GM23338 (cell line): ENCODE results near the gene PCDHGA8.

ENCODE experiments used
- CREB1 ChIP-seq: fragments of 250-450 bp; sonication (Bioruptor Pico); IDR thresholded peaks from 2 replicates; pipeline ENCODE4 v1.5.0; 2020; ENCODE audit warnings: low read depth, mild to moderate bottlenecking, moderate library complexity
- EZH2 ChIP-seq: fragments of 200-600 bp; sonication (generic); IDR thresholded peaks from one replicate; pipeline ENCODE4 v1.8.0; 2017; ENCODE audit warnings: antibody characterized with exemption, mild to moderate bottlenecking, low read depth; ENCODE audit not compliant: unreplicated experiment
- EZH2phosphoT487 ChIP-seq: fragments of 200-600 bp; sonication (generic); IDR thresholded peaks from one replicate; pipeline ENCODE4 v1.8.1; 2018; ENCODE audit warnings: antibody characterized with exemption; ENCODE audit not compliant: unreplicated experiment
- JUNB ChIP-seq: IDR thresholded peaks from one replicate; pipeline ENCODE4 v1.6.1; 2016; ENCODE audit warnings: antibody characterized with exemption; ENCODE audit not compliant: unreplicated experiment
- NANOG ChIP-seq: IDR thresholded peaks from 2 replicates; pipeline ENCODE4 v1.6.1; 2016; ENCODE audit warnings: antibody characterized with exemption, borderline replicate concordance
- POLR2AphosphoS5 ChIP-seq: IDR thresholded peaks from 2 replicates; pipeline ENCODE4 v1.6.1; 2016; ENCODE audit warnings: antibody characterized with exemption, low read depth
- STAT1 ChIP-seq: IDR thresholded peaks from one replicate; pipeline ENCODE4 v1.6.1; 2016; ENCODE audit warnings: antibody characterized with exemption; ENCODE audit not compliant: unreplicated experiment
- ZNF331 ChIP-seq: fragments of 250-450 bp; sonication (Bioruptor Pico); IDR thresholded peaks from 2 replicates; pipeline ENCODE4 v1.5.0; 2020; ENCODE audit warnings: low read depth, mild to moderate bottlenecking, moderate library complexity
- TF ChIP-seq, protein P1 (sequence below), 2 experiments: fragments of 200-600 bp in 1 of 2; sonication (generic) in 1 of 2; conservative IDR thresholded peaks; 2 replicates each; pipeline versions ENCODE4 v1.5.1 to v1.6.1; 2016 to 2017; ENCODE audit warnings: antibody characterized with exemption in 2 of 2, low read depth in 2 of 2, mild to moderate bottlenecking in 2 of 2, moderate library complexity in 1 of 2
- TF ChIP-seq, protein P2 (sequence below): IDR thresholded peaks from one replicate; pipeline ENCODE4 v1.6.1; 2018; ENCODE audit warnings: antibody characterized with exemption; ENCODE audit not compliant: unreplicated experiment
- TF ChIP-seq, protein P3 (sequence below): IDR thresholded peaks from 2 replicates; pipeline ENCODE4 v1.6.1; 2016; ENCODE audit warnings: antibody characterized with exemption

DNA sequence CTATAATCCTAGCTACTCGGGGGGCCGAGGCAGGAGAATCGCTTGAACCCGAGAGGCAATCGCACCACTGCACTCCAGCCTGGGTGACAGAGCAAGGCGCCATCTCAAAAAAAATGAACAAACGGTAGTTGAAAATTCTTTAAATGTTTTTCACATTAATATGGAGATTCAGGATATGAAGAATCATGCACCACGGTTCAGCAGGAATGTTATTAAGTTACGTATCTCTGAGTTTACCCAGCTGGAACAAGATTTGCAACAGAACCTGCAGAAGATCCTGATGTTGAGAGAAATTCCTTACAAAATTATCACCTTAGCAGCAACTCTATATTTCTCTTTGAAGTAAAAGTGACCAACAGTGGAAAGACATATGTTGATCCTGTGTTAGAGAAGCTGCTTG lies 47.9 kb downstream of the PCDHGA8 start:
- TF ChIP-seq POLR2AphosphoS5 = no peak
- TF ChIP-seq, protein P1, sequence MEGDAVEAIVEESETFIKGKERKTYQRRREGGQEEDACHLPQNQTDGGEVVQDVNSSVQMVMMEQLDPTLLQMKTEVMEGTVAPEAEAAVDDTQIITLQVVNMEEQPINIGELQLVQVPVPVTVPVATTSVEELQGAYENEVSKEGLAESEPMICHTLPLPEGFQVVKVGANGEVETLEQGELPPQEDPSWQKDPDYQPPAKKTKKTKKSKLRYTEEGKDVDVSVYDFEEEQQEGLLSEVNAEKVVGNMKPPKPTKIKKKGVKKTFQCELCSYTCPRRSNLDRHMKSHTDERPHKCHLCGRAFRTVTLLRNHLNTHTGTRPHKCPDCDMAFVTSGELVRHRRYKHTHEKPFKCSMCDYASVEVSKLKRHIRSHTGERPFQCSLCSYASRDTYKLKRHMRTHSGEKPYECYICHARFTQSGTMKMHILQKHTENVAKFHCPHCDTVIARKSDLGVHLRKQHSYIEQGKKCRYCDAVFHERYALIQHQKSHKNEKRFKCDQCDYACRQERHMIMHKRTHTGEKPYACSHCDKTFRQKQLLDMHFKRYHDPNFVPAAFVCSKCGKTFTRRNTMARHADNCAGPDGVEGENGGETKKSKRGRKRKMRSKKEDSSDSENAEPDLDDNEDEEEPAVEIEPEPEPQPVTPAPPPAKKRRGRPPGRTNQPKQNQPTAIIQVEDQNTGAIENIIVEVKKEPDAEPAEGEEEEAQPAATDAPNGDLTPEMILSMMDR (conservative IDR thresholded peaks at IDR 0.05; ENCODE audit: low read depth in 2 of 2) = no peak
- TF ChIP-seq EZH2phosphoT487 = no peak
- no peak for TF ChIP-seq CREB1
- TF ChIP-seq, protein P2, sequence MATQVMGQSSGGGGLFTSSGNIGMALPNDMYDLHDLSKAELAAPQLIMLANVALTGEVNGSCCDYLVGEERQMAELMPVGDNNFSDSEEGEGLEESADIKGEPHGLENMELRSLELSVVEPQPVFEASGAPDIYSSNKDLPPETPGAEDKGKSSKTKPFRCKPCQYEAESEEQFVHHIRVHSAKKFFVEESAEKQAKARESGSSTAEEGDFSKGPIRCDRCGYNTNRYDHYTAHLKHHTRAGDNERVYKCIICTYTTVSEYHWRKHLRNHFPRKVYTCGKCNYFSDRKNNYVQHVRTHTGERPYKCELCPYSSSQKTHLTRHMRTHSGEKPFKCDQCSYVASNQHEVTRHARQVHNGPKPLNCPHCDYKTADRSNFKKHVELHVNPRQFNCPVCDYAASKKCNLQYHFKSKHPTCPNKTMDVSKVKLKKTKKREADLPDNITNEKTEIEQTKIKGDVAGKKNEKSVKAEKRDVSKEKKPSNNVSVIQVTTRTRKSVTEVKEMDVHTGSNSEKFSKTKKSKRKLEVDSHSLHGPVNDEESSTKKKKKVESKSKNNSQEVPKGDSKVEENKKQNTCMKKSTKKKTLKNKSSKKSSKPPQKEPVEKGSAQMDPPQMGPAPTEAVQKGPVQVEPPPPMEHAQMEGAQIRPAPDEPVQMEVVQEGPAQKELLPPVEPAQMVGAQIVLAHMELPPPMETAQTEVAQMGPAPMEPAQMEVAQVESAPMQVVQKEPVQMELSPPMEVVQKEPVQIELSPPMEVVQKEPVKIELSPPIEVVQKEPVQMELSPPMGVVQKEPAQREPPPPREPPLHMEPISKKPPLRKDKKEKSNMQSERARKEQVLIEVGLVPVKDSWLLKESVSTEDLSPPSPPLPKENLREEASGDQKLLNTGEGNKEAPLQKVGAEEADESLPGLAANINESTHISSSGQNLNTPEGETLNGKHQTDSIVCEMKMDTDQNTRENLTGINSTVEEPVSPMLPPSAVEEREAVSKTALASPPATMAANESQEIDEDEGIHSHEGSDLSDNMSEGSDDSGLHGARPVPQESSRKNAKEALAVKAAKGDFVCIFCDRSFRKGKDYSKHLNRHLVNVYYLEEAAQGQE = no peak
- TF ChIP-seq ZNF331 = no peak
- no peak for TF ChIP-seq STAT1
- TF ChIP-seq, protein P3, sequence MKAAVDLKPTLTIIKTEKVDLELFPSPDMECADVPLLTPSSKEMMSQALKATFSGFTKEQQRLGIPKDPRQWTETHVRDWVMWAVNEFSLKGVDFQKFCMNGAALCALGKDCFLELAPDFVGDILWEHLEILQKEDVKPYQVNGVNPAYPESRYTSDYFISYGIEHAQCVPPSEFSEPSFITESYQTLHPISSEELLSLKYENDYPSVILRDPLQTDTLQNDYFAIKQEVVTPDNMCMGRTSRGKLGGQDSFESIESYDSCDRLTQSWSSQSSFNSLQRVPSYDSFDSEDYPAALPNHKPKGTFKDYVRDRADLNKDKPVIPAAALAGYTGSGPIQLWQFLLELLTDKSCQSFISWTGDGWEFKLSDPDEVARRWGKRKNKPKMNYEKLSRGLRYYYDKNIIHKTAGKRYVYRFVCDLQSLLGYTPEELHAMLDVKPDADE = no peak
- no peak for TF ChIP-seq EZH2
- TF ChIP-seq JUNB = no peak
- no peak for TF ChIP-seq NANOG
